OCI-LY1 (cell line): ENCODE results near the gene PHF2.

ENCODE experiments used
- H2AFZ ChIP-seq: fragments of 200-600 bp; sonication (generic), shearing (Covaris generic); 2 replicates; pipeline ENCODE4 v1.6.0; 2014; ENCODE audit warnings: antibody characterized with exemption, mild to moderate bottlenecking, low read length
- H3F3A ChIP-seq: fragments of 200-600 bp; sonication (generic), shearing (Covaris generic); 2 replicates; pipeline ENCODE4 v1.6.0; 2014; ENCODE audit warnings: mild to moderate bottlenecking, antibody characterized with exemption, low read length, moderate library complexity; ENCODE audit not compliant: insufficient read depth
- H3K27ac ChIP-seq: fragments of 200-600 bp; sonication (generic); 2 replicates; pipeline ENCODE4 v1.5.1; 2014; ENCODE audit warnings: low read length, mixed run types, mild to moderate bottlenecking, low read depth; ENCODE audit not compliant: poor library complexity, severe bottlenecking
- H3K27me3 ChIP-seq: fragments of 200-600 bp; sonication (generic); 2 replicates; pipeline ENCODE4 v1.6.0; 2014; ENCODE audit warnings: antibody characterized with exemption, mild to moderate bottlenecking, low read length, moderate library complexity; ENCODE audit not compliant: insufficient read depth
- H3K36me3 ChIP-seq: fragments of 200-600 bp; sonication (generic); 2 replicates; pipeline ENCODE4 v1.6.1; 2014; ENCODE audit warnings: mild to moderate bottlenecking, antibody characterized with exemption, low read length, moderate library complexity, mixed read lengths; ENCODE audit not compliant: insufficient read depth
- H3K4me1 ChIP-seq: fragments of 200-600 bp; sonication (generic); 2 replicates; pipeline ENCODE4 v1.5.1; 2014; ENCODE audit warnings: mild to moderate bottlenecking, low read length, moderate library complexity; ENCODE audit not compliant: insufficient read depth, severe bottlenecking
- H3K4me2 ChIP-seq: fragments of 200-600 bp; sonication (generic), shearing (Covaris generic); 2 replicates; pipeline ENCODE4 v1.6.1; 2014; ENCODE audit warnings: low read length
- H3K4me3 ChIP-seq: fragments of 200-600 bp; sonication (generic); 2 replicates; pipeline ENCODE4 v1.5.1; 2014; ENCODE audit warnings: low read length, low read depth, mild to moderate bottlenecking, mixed read lengths; ENCODE audit not compliant: poor library complexity, severe bottlenecking
- H3K79me2 ChIP-seq: fragments of 200-600 bp; shearing (Covaris generic); 2 replicates; pipeline ENCODE4 v1.6.1; 2016; ENCODE audit warnings: mixed run types, low read length, mixed read lengths; ENCODE audit not compliant: insufficient read depth
- H3K9ac ChIP-seq: fragments of 200-600 bp; sonication (generic), shearing (Covaris generic); 2 replicates; pipeline ENCODE4 v1.6.1; 2014; ENCODE audit warnings: mild to moderate bottlenecking, low read length, mixed read lengths
- H3K9me2 ChIP-seq: fragments of 200-600 bp; sonication (generic), shearing (Covaris generic); 2 replicates; pipeline ENCODE4 v1.6.1; 2014; ENCODE audit warnings: low read depth, mild to moderate bottlenecking, low read length, mixed read lengths
- H3K9me3 ChIP-seq: fragments of 200-600 bp; shearing (Covaris generic); 2 replicates; pipeline ENCODE4 v1.6.1; 2014; ENCODE audit warnings: low read length, mixed read lengths
- H4K20me1 ChIP-seq: fragments of 200-600 bp; sonication (generic), shearing (Covaris generic); 2 replicates; pipeline ENCODE4 v1.6.0; 2016; ENCODE audit warnings: mild to moderate bottlenecking, low read length; ENCODE audit not compliant: insufficient read depth
- CTCF ChIP-seq: fragments of 200-600 bp; sonication (generic), shearing (Covaris generic); IDR thresholded peaks from 2 replicates; pipeline ENCODE4 v1.5.1; 2017; ENCODE audit warnings: mild to moderate bottlenecking, antibody characterized with exemption, low read length, moderate library complexity, mixed read lengths
- EZH2 ChIP-seq: fragments of 200-600 bp; sonication (generic), shearing (Covaris generic); IDR thresholded peaks from 2 replicates; pipeline ENCODE4 v1.8.0; 2017; ENCODE audit warnings: borderline replicate concordance, mixed run types, mild to moderate bottlenecking, antibody characterized with exemption, low read length, moderate library complexity, mixed read lengths

The PHF2 gene

GRCh38 chr9:93585259-93585658 lies 8.9 kb downstream of the PHF2 start:
- no peaks in the 10 kb centered on the region; the same call in 1 of the 2 replicates for H3K36me3 ChIP-seq
- H2AFZ ChIP-seq: no peak overlapping the region
- H3K9ac ChIP-seq: no peak overlapping the region
- no peaks in the 10 kb centered on the region for H3K9me2 ChIP-seq
- H3K27ac ChIP-seq: no peak overlapping the region
- TF ChIP-seq CTCF (no peak), EZH2 (no peak)
- no peaks in the 10 kb centered on the region for H4K20me1 ChIP-seq
- H3K79me2 ChIP-seq: no peaks in the 10 kb centered on the region
- no peak overlapping the region for H3K4me3 ChIP-seq
- peaks cover 23% of the 10 kb centered on the region for H3K9me3 ChIP-seq
- no peak overlapping the region for H3K4me2 ChIP-seq
- H3K27me3 ChIP-seq: no peaks in the 10 kb centered on the region; the same call in 1 of the 2 replicates
- no peaks in the 10 kb centered on the region for H3K4me1 ChIP-seq
- no peaks in the 10 kb centered on the region for H3F3A ChIP-seq

GRCh38 chr9:93585695-93586094 lies 9.3 kb downstream of the PHF2 start:
- Histone ChIP-seq H3K9me2 (no peaks in the 10 kb centered on the region), H3K4me2 (no peak overlapping the region), H3K4me1 (no peaks in the 10 kb centered on the region), H3K27ac (no peak overlapping the region), H3K79me2 (no peaks in the 10 kb centered on the region), H3K9me3 (peaks cover 23% of the 10 kb centered on the region), H4K20me1 (no peaks in the 10 kb centered on the region), H3K9ac (no peak overlapping the region), H3F3A (no peaks in the 10 kb centered on the region), H2AFZ (no peak overlapping the region), H3K4me3 (no peak overlapping the region), H3K36me3 (no peaks in the 10 kb centered on the region; the same call in 1 of the 2 replicates), H3K27me3 (no peaks in the 10 kb centered on the region; the same call in 1 of the 2 replicates)
- TF ChIP-seq EZH2 (no peak), CTCF (no peak)

DNA sequence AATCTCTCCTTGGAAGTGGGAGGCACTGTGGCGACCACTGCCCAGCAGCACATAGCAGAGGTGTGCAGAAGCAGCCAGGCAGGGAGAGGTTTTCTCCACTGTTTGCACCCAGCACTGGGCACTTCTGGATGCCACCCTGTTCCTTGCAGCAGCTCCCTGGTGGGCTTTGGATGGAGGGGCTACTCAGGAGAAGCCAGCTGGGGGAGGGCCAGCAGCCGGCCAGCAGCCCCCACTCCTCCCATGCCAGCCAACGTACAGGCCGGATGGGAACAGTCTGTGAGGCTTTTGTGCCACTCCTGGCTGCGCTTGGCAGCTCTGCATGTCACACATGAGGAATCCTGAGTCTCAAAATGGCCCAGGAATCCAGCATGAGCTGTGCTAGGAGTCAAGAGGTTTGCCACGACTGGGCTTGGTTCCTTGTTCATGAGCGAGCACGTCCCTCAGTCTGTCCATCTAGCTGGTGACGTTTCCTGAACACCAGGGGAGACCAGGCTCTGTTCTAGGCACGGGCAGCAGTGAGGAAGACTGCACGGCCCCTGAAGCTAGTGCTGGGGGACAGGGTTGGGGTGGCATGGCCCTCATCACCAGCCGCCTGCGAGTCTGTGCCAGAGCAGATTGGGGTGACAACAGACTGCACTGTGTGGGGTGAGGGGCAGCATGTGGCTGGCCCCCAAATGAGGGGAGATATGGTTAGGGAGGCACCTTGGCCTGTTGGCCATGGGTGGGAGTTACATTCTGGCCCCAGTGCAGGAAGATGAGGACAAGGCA lies 10.1 kb downstream of the PHF2 start:
- Histone ChIP-seq H3F3A (no peaks in the 10 kb centered on the region), H3K36me3 (no peaks in the 10 kb centered on the region; the same call in 1 of the 2 replicates), H3K27ac (no peak overlapping the region), H3K9me3 (peaks cover 23% of the 10 kb centered on the region), H3K4me1 (no peaks in the 10 kb centered on the region), H3K4me3 (no peak overlapping the region), H2AFZ (no peak overlapping the region), H3K79me2 (no peaks in the 10 kb centered on the region), H3K4me2 (no peak overlapping the region), H3K9ac (no peak overlapping the region), H3K27me3 (no peaks in the 10 kb centered on the region; the same call in 1 of the 2 replicates), H4K20me1 (no peaks in the 10 kb centered on the region), H3K9me2 (no peaks in the 10 kb centered on the region)
- TF ChIP-seq EZH2 (no peak), CTCF (no peak)
